HTR-8/SVneo (cell line): ENCODE results near the gene RNFT2.
"Not testable (repeated sequence)": the region's sequence is repeated elsewhere in the genome, so short reads cannot be mapped to it uniquely, and the experiment has no call there.

Experiments used
- DNase-seq: peaks from one replicate; pipeline ENCODE4 v3.0.0; 2011; ENCODE audit warnings: low spot score, mixed read lengths; ENCODE audit not compliant: insufficient read length
- FAIRE-seq: peaks from 2 replicates; lab custom pipeline; 2011; peaks lifted over from hg19 to GRCh38; lab: Jason Lieb, UNC

Gene RNFT2

DNA sequence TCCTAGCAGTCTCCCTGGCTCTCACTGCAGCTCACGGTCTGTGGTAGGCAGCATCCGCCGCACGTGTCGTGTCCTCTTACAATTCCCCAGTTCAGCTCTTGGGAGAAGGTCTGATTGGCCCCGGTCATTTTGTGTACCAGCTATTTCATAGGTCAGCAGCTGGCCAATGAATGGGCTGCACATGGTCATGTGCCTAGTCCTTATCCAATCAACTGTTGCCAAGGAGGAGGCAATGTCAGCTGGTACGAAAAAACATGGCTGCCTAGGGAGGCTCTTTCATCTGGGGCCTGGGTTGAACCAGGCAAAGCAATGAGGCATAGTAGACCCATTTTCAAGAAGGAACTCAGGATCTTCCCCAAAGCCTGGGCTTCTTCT is 46.1 kb downstream of the RNFT2 start:
- FAIRE-seq (no peak), DNase-seq (peak; percentile 20)

- not testable (repeated sequence) for DNase-seq, FAIRE-seq
These were observed 51.4 kb downstream of the RNFT2 start for GRCh38 chr12:116789562-116789961.

DNA sequence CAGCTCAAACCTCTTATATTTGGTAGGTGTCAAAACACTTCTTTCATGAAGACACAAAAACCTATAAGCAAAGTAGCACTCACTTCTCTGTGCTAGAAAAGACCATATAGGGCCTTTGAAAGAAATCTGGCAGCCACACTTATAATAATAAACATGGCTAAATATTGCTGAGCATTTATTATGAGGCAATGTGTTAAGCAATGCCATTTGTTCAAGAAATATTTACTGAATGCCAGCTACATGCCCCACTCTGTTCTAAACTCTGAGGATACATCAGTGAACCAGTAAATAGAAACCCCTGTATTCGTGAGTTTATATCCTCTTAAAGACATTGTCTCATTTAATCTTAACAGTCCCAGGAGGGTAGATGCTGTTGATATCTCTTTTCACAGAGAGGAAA is 52.0 kb downstream of the RNFT2 start:
- no peak for FAIRE-seq
- DNase-seq, result no peak

- DNase-seq, result no peak
- no peak for FAIRE-seq
These were observed 54.3 kb downstream of the RNFT2 start for GRCh38 chr12:116792403-116792802.

DNA sequence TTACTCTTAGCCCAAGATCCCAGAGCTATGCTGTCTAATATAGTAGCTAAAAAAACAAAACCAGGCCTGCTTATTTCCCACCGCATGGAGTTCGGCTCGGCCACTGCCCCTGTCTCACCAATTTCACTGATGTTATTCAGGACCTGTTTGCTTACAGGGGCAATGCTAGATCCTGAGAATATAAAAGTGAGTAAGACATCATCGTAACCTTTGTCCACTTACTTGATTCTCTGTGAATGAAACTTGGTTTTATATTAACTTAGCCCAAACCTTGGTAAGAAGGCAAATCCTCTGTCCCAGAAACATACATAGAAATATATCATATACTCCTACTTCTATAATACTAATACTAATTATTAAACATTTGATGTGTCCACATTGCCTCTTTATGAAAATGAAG is 56.6 kb downstream of the RNFT2 start:
- FAIRE-seq (no peak), DNase-seq (no peak)

DNA sequence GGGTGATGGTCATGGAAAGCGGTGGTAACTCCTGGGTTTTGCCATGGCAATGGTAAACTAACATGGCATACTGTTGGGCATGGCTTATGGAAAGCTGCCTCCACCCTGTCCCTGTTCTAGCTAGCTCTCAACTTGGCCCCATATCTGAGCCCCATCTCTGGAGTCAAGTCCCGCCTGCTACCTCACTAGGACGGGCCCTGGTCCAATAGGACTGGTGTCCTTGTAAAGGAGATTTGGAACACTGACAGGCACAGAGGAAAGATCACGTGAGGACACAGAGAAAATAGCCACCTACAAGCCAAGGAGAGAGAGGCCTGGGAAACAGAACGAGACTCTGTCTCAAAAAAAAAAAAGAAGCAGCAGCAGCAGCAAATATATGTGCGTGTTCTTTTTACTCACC is 59.8 kb downstream of the RNFT2 start:
- FAIRE-seq (no peak), DNase-seq (no peak)

GRCh38 chr12:116798719-116799118 is 60.6 kb downstream of the RNFT2 start:
- FAIRE-seq (no peak), DNase-seq (no peak)

DNA sequence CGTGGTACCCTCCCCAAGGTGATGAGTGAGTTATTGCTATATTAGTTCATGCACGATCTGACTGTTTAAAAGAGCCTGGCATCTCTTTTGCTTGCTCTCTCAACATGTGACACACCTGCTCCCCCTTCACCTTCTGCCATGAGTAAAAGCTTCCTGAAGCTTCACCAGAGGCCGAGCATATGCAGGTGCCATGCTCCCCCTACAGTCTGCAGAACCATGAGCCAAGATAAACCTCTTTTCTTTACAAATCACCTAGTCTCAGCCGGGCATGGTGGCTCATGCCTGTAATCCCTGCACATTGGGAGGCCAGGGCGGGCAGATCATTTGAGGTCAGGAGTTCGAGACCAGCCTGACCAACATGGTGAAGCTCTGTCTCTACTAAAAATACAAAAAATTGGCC is 61.8 kb downstream of the RNFT2 start:
- DNase-seq (no peak), FAIRE-seq (no peak)

DNA sequence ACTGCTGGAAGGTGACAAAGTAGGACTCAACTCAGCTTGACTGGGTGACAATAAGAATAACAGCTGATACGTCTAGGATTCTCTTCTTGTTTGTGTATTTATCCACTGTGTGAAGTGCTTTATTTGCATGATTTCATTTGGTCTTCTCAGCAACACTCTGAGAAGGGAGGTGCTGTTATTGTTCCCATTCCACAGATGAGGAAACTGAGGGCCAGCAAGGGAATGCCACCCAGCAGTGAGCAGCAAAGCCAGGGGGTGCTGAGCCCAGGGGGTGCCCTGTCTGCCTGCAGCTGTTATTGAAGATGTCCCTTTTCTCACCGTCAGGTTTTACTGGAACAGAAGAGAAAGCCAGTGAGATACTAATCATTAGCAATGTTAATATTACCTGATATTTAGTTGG is 62.8 kb downstream of the RNFT2 start:
- DNase-seq, result no peak
- FAIRE-seq, result no peak

GRCh38 chr12:116802018-116802417 is 63.9 kb downstream of the RNFT2 start:
- FAIRE-seq (no peak), DNase-seq (no peak)

DNA sequence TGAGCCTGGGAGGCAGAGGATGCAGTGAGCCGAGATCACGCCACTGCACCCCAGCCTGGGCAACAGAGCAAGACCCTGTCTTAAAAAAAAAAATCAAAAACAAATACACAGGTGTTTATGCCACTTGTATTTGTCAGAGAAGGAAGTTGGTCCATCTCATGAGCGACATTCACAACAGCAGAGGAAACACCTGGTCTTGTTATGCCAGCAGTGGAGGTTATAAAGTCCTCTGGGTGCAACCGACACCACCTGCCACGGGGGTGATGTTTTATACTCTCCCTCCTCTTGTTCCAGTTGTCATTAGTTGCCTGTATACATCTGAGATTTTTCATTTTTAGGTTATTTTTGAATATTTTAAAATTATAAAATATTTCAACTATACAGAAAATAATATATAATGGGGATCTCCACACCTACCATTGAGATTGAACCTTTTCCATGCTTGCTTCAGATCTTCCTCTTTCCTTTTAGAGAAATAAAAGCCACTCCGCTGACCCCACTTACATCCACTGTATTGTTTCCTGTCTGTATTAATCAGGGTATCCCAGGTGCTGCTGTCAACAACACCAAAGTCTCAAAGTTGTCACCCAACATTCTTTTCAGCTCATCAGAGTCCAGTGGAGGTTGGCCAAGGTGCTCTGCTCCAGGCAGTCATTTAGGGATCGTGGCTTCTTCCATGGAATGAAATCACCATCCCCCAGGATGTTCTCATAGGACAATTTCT is 65.1 kb downstream of the RNFT2 start:
- no peak for FAIRE-seq

DNA sequence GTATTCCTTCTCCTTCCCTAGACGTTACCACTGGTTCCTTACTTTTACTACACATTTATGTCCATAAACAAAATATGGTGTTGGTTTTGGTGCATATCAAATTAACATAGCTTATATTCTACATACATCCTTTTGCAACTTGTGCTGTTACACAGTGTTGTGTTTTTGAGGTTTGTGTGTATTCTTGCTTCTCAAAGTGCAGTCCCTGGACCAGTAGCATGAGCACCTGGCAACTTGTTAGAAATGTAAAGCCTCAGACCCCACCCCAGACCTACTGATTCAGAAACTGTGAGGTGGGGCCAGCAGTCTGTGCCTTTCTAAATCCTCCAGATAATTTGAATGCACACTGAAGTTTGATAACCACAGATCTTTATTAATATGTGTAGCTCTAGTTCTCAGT is 65.9 kb downstream of the RNFT2 start:
- no peak for DNase-seq
- no peak for FAIRE-seq

More for the DNA sequence above, 65.1 kb downstream of the RNFT2 start:
- DNase-seq, result no peak

DNA sequence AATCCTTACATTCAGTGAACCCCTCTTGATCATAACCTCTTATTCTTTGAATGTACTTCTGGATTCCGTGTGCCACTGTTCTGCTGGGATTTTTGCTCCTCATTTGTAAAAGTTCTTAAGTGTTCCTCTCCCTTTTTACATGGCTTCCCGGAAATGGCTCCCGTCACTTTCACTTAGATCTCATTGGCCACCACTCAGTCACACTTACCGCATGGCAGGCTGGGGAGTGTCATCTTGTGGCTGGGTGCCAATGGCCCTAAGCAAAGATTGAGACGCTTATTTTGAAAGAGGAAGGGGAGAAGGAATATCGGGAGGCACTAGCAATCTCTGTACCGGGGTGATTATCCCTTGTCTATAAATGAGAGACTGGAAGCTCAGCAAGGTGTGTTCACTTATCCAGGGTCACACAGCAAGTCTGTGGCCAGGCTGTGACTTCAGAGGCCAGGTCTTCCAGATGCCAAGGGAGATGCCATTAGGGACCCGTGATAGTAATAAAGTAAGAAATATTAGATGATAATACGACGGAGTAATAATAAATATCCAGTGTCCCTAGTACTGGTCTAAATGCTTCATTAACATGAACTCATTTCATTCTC is 68.8 kb downstream of the RNFT2 start:
- DNase-seq, result no peak
- no peak for FAIRE-seq

DNA sequence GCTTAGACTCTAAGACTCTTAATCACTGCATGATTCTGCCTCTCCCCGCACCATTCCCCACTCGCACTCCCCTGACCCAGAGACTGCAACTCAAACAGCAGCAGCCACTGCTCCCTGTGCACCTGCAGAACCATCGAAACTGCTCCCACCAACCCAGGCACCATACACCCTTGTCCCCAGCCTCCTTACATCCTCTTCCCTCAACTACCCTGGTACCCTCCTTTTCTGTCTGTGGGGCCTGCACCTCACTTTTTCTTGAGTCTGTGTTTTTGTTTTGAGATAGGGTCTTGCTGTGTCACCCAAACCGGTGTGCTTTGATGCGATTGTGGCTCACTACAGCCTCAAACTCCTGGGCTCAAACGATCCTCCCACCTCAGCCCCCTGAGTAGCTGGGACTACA is 69.4 kb downstream of the RNFT2 start:
- no peak for DNase-seq
- FAIRE-seq, result no peak

DNA sequence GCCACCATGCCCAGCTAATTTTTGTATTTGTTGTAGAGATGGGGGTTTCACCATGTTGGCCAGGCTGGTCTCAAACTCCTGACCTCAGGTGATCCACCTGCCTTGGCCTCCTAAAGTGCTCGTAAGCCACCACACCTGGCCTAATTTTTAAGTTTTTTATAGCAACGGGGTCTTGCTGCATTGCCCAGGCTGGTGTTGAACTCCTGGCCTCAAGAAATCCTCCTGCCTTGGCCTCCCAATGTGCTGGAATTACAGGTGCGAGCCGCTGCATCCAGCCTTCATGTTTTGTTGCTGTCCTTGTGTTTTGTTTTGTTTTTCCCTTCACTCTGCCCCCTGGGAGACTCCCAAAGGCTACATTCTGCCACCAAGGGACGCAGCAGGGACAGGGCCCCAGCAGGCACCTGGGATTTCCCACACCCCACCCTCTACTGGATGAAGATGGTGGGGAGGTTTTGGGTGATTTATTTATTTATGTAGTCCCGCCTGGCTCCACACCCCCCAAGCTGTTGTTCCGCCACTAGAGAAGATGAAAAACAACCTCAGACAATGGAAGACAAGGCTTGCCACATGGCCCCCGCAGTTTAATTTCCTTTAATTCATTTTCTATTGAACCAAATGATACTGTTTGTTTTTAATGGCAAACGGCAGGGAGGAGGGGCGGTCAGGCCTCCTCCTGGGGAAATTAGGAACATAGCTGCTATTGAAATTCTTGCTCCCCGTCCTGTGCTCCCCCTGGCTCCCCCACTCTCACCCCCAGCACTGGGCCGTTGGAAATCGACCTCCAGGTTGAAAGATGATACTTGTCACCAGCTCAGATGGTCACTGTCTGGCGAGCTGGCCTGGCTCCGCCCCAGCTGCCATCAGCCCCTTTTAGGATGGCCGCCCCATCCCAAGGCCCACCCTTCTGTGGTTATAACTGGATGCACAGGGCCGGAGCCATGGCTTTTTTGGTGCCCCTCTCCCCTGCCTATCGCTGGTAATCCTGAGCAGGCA is 70.3 kb downstream of the RNFT2 start:
- DNase-seq (no peak), FAIRE-seq (no peak)

GRCh38 chr12:116812238-116812637 is 74.1 kb downstream of the RNFT2 start:
- DNase-seq, result no peak
- no peak for FAIRE-seq

DNA sequence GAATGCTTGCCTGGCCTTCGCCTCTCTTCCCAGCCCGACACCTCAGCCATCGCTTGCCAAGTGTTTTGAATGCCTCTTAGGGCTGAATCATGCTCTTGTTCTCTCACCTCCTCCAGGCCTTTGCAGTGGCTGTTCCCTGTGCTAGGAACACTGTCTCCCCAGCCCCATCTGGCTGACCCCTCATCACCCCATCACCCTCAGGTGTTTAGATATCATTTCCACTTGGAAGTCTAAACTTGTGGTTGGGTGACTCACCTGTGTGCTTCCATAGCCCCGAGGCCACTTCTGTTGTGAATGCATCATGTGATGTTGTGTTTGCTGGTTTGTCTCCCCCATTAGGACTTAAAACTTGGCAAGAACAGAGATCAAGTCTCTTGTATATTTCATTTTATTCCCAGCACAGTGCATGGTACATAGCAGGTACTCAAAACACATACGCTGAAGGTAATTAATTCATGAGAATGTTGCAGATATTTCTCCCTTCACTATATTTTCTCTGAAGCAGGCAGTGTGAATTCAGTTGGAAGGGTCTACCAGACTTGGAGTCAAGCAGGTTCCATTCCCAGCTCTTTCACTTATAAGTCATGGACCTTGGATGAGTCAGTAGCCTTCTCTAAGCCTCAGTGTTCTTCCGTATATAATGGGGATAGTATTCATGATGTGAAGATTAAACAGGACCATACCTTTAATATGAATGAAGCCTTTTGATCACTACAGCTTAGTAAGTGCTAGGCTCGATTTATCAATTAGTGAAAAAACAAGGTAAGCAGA is 75.3 kb downstream of the RNFT2 start:
- FAIRE-seq (no peak), DNase-seq (no peak)

- DNase-seq, FAIRE-seq: not testable (repeated sequence)
These were observed 76.7 kb downstream of the RNFT2 start for GRCh38 chr12:116814766-116815165.

DNA sequence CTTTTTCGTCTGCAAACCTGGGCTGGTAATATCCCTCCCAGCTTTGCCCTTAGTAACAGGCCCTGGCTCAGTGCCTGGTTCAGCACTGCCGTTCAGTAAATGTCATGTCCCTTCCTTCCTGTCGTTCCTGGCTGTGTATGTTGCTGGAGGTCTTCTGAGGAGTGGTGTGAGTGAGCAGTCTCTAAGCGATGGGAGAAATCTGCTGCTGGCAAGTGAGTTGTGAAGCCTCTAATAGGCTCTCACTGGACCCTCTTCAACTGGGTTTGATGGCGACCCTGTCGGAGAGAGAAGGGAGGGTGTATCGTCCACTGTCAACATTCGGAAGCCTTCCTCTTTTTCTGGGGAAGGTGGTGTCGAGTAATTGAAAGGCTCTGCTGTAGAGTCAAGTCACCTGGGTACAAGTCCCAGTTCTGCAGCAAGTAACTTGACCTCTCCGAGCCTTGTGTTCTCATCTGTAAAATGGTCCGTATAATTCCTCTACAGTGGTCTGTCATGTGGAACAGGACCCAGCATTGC is 80.3 kb downstream of the RNFT2 start:
- DNase-seq, result no peak
- no peak for FAIRE-seq
